HepG2 (cell line): Measurements from ENCODE around the gene PHF23. TPM values are rescaled to one million over a fixed set of nuclear protein-coding genes. Genes with fewer than 3 reads are reported as not detected.

Experiments used
- FOXJ3 ChIP-seq: sonication (generic); formaldehyde crosslinking; IDR thresholded peaks from 2 replicates; pipeline ENCODE4 v1.4.0; 2020; ENCODE audit warnings: missing genetic modification reagents, mild to moderate bottlenecking, borderline replicate concordance
- SIX1 ChIP-seq: sonication (generic); formaldehyde crosslinking; IDR thresholded peaks from 2 replicates; pipeline ENCODE4 v1.4.0; 2020; ENCODE audit warnings: missing genetic modification reagents, borderline replicate concordance
- SYNCRIP ChIP-seq: fragments of 200-400 bp; formaldehyde crosslinking; IDR thresholded peaks from 2 replicates; pipeline ENCODE4 v1.6.1; 2018; ENCODE audit warnings: mild to moderate bottlenecking, low read depth, low read length; ENCODE audit not compliant: insufficient read depth
- TGIF2 ChIP-seq: IDR thresholded peaks from 2 replicates; pipeline ENCODE4 v1.6.1; 2016; ENCODE audit warnings: control low read depth, missing compliant biosample characterization
- TSC22D2 ChIP-seq: sonication (generic); formaldehyde crosslinking; IDR thresholded peaks from 2 replicates; pipeline ENCODE4 v1.5.1; 2020; ENCODE audit warnings: missing genetic modification reagents, mild to moderate bottlenecking, borderline replicate concordance
- ZBTB40 ChIP-seq, 2 experiments: fragments of 450-650 bp in 1 of 2; sonication (generic) in 1 of 2; formaldehyde crosslinking in 1 of 2; IDR thresholded peaks; 2 replicates each; pipeline versions ENCODE4 v1.6.1 to v1.8.0; 2016 to 2022; ENCODE audit warnings: antibody characterized with exemption in 1 of 2, mild to moderate bottlenecking in 1 of 2, missing genetic modification reagents in 1 of 2
- ZFP41 ChIP-seq: sonication (generic); formaldehyde crosslinking; IDR thresholded peaks from 2 replicates; pipeline ENCODE4 v1.4.0; 2020; ENCODE audit warnings: mild to moderate bottlenecking, missing genetic modification reagents, borderline replicate concordance
- ZFYVE20 ChIP-seq: sonication (generic); formaldehyde crosslinking; IDR thresholded peaks from 2 replicates; pipeline ENCODE4 v1.8.0; 2023; ENCODE audit warnings: low read depth, mild to moderate bottlenecking, moderate library complexity, missing genetic modification reagents, borderline replicate concordance
- ZNF333 ChIP-seq: sonication (generic); formaldehyde crosslinking; IDR thresholded peaks from 2 replicates; pipeline ENCODE4 v1.4.0; 2020; ENCODE audit warnings: mild to moderate bottlenecking, missing genetic modification reagents, borderline replicate concordance
- ZNF446 ChIP-seq: sonication (generic); formaldehyde crosslinking; IDR thresholded peaks from 2 replicates; pipeline ENCODE4 v1.5.0; 2020; ENCODE audit warnings: mild to moderate bottlenecking, missing genetic modification reagents
- ZNF513 ChIP-seq: sonication (generic); formaldehyde crosslinking; conservative IDR thresholded peaks from 2 replicates; pipeline ENCODE4 v1.5.0; 2020; ENCODE audit warnings: missing genetic modification reagents
- ZNF556 ChIP-seq: sonication (generic); formaldehyde crosslinking; IDR thresholded peaks from 2 replicates; pipeline ENCODE4 v1.4.0; 2020; ENCODE audit warnings: mild to moderate bottlenecking, missing genetic modification reagents, borderline replicate concordance
- ZNF660 ChIP-seq: sonication (generic); formaldehyde crosslinking; IDR thresholded peaks from 2 replicates; pipeline ENCODE4 v1.5.1; 2020; ENCODE audit warnings: mild to moderate bottlenecking, low read depth, missing genetic modification reagents, borderline replicate concordance
- polyA plus RNA-seq, 8 experiments: library from polyadenylated mRNA; depleted of rRNA in 3 of 8; stranded (reverse) in 7 of 8; unstranded in 1 of 8; fragments of >200 nt; fragmentation: Illumina TruSeq in 4 of 8; extraction: Trizol in 4 of 8; gene quantifications; 2 replicates each; pipeline versions ENCODE4 v1.2.1 to v1.2.3, GENCODE V29; 2011 to 2016; ENCODE audit warnings: low read depth in 4 of 8, missing spikeins in 1 of 8, mixed read lengths in 1 of 8; ENCODE audit not compliant: insufficient read depth in 1 of 8
- total RNA-seq, 5 experiments: library from RNA; depleted of rRNA; stranded (reverse); fragments of >200 nt; fragmentation: Illumina TruSeq; extraction: Trizol; gene quantifications; 2 replicates each; pipeline ENCODE4 v1.2.3, GENCODE V29; 2016; ENCODE audit warnings: low read depth in 1 of 5
- TF ChIP-seq, protein P1 (sequence below): sonication (generic); formaldehyde crosslinking; IDR thresholded peaks from 2 replicates; pipeline ENCODE4 v1.4.0; 2020; ENCODE audit warnings: mild to moderate bottlenecking, missing genetic modification reagents

Gene PHF23
- total and polyA plus RNA-seq, 2 of the 13 experiments (the other 11 are each of a cell fraction or from before 2014, with no cell fraction given): 27.6 to 33.2 TPM

DNA sequence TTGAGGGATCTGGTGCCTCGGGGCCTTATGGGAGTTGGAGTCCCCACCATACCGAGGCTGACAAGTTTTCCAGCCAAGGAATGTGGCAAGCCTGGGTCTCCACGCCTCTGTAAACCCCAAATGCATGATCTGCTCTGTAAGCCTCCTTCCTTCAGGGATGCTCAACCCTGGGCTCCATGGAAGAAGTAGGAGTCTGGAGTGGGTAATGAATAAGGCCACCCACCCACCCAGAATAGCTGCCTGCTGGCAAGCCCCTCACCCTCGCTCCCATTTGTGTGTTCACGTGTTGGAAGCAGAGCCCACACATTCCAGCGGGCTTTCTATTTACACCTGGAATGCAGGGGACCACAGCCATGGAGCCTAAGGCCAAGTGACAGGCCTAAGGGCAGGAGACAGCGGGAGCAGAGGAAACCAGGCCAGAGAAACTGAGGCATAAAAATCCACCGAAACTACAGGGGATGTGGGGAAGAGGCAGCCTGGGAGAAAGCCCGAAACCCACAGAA is 24.1 kb downstream of the PHF23 start (continued):
- TF ChIP-seq FOXJ3 (0 out of 2 replicates have a peak, but pooled peaks have one; percentile 25), ZNF556 (no peak), ZNF513 (CRISPR knock-in tag) (peak; percentile 97; the same call in 1 of the 2 replicates), ZBTB40 (IDR thresholded peaks at IDR 0.05) (no peak), ZBTB40 (CRISPR knock-in tag; IDR thresholded peaks at IDR 0.05) (no peak), ZNF660 (CRISPR knock-in tag) (no peak), SYNCRIP (no peak), ZNF333 (CRISPR knock-in tag) (no peak), ZFYVE20 (CRISPR knock-in tag) (no peak), ZNF446 (CRISPR knock-in tag) (no peak), TSC22D2 (no peak), SIX1 (CRISPR knock-in tag) (no peak), ZFP41 (CRISPR knock-in tag) (no peak), TGIF2 (CRISPR knock-in tag) (no peak)
- TF ChIP-seq, protein P1, sequence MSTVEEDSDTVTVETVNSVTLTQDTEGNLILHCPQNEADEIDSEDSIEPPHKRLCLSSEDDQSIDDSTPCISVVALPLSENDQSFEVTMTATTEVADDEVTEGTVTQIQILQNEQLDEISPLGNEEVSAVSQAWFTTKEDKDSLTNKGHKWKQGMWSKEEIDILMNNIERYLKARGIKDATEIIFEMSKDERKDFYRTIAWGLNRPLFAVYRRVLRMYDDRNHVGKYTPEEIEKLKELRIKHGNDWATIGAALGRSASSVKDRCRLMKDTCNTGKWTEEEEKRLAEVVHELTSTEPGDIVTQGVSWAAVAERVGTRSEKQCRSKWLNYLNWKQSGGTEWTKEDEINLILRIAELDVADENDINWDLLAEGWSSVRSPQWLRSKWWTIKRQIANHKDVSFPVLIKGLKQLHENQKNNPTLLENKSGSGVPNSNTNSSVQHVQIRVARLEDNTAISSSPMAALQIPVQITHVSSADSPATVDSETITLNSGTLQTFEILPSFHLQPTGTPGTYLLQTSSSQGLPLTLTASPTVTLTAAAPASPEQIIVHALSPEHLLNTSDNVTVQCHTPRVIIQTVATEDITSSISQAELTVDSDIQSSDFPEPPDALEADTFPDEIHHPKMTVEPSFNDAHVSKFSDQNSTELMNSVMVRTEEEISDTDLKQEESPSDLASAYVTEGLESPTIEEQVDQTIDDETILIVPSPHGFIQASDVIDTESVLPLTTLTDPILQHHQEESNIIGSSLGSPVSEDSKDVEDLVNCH: no peak
